Caco-2 (cell line): Measurements from ENCODE around the gene PHTF1. TPM values are rescaled to one million over a fixed set of nuclear protein-coding genes. Genes with fewer than 3 reads are reported as not detected.
"Not testable (repeated sequence)": the region's sequence is repeated elsewhere in the genome, so short reads cannot be mapped to it uniquely, and the experiment has no call there.

Source experiments
- BruUV-seq: library from RNA; stranded (reverse); fragments of 400-500 nt; replicated peaks from 2 replicates; lab custom pipeline; 2021; lab: Mats Ljungman, UMichigan
- CTCF ChIA-PET: fragments of 300-600 bp; sonication (Branson Sonifier 250); formaldehyde crosslinking; loops from one replicate; lab custom pipeline; 2022; ENCODE audit warnings: antibody characterized with exemption; lab: Charles Lee
- POLR2A ChIA-PET: fragments of 300-600 bp; sonication (Branson Sonifier 250); formaldehyde crosslinking; loops from one replicate; lab custom pipeline; 2022; ENCODE audit warnings: antibody characterized with exemption; lab: Charles Lee
- DNase-seq, 2 experiments: peaks; one replicate each; pipeline versions ENCODE4 v3.0.0 to v3.0.0-alpha.2; 2020 to 2022
- H3K27me3 ChIP-seq: replicated peaks from 2 replicates; pipeline ENCODE4 v1.6.0; 2011; ENCODE audit warnings: low read length; ENCODE audit not compliant: control insufficient read depth, insufficient read depth
- H3K36me3 ChIP-seq: 2 replicates; pipeline ENCODE4 v1.5.1; 2011; ENCODE audit warnings: low read length; ENCODE audit not compliant: control insufficient read depth, insufficient read depth
- H3K4me1 ChIP-seq: fragments of 250-450 bp; sonication (Bioruptor Pico); 2 replicates; pipeline ENCODE4 v1.5.1; 2020; ENCODE audit warnings: mild to moderate bottlenecking
- H3K4me3 ChIP-seq: 2 replicates; pipeline ENCODE4 v1.5.1; 2011; ENCODE audit warnings: low read depth, mild to moderate bottlenecking, control low read depth, low read length
- H3K9me3 ChIP-seq: fragments of 250-450 bp; sonication (Bioruptor Pico); 2 replicates; pipeline ENCODE4 v1.5.1; 2020; ENCODE audit warnings: mild to moderate bottlenecking, moderate library complexity
- H3K27ac Mint-ChIP-seq: one replicate; pipeline ENCODE4 v1.8.0; 2022; ENCODE audit warnings: mixed read lengths; ENCODE audit not compliant: unreplicated experiment
- H3K27me3 Mint-ChIP-seq: one replicate; pipeline ENCODE4 v1.8.0; 2022; ENCODE audit warnings: mixed read lengths; ENCODE audit not compliant: insufficient read depth, unreplicated experiment
- H3K36me3 Mint-ChIP-seq: one replicate; pipeline ENCODE4 v1.8.0; 2022; ENCODE audit warnings: mild to moderate bottlenecking, mixed read lengths; ENCODE audit not compliant: insufficient read depth, unreplicated experiment
- H3K4me1 Mint-ChIP-seq: one replicate; pipeline ENCODE4 v1.8.0; 2022; ENCODE audit warnings: low read depth, mixed read lengths; ENCODE audit not compliant: unreplicated experiment
- H3K4me3 Mint-ChIP-seq: one replicate; pipeline ENCODE4 v1.8.0; 2022; ENCODE audit warnings: mild to moderate bottlenecking, moderate library complexity, mixed read lengths; ENCODE audit not compliant: unreplicated experiment
- H3K9me3 Mint-ChIP-seq: one replicate; pipeline ENCODE4 v1.8.0; 2022; ENCODE audit warnings: mixed read lengths; ENCODE audit not compliant: unreplicated experiment
- intact Hi-C: fragments of 100-400 bp; cut with micrococcal nuclease; formaldehyde crosslinking; loops from one replicate; pipeline ENCODE4 v1.10.0; 2022; ENCODE audit not compliant: unreplicated experiment
- total RNA-seq: library from RNA; stranded (reverse); gene quantifications from 2 replicates; pipeline ENCODE4 v1.2.3, GENCODE V29; 2022
- TF ChIP-seq, protein P1 (sequence below), 2 experiments: fragments of 200-600 bp in 1 of 2; IDR thresholded peaks; 1 replicate in 1 of 2; 2 replicates in 1 of 2; pipeline versions ENCODE4 v1.5.1 to v1.8.0; 2011 to 2022; ENCODE audit warnings: antibody characterized with exemption in 1 of 2, control low read depth in 1 of 2, inconsistent platforms in 1 of 2, low read depth in 1 of 2, low read length in 1 of 2, mild to moderate bottlenecking in 1 of 2, moderate library complexity in 1 of 2; ENCODE audit not compliant: insufficient read depth in 1 of 2, severe bottlenecking in 1 of 2, unreplicated experiment in 1 of 2

PHTF1 gene
- total RNA-seq, 1 experiment from 2014 or later: 10.4 TPM

DNA sequence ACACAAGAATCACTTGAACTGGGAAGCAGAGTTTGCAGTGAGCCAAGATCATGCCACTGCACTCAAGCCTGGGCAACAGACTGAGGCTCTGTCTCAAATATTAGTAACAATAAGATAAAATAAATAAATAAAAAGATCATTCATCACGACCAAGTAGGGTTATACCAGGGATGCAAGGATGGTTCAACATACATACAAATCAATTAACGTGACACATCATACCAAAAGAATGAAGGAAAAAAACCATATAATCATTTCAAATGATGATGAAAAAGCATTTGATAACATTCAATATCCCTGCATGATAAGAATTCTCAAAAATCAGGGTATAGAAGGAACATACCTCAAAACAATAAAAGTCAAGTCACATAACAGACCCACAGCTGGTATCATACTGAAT, 38.3 kb downstream of the PHTF1 start:
- TF ChIP-seq, protein P1, sequence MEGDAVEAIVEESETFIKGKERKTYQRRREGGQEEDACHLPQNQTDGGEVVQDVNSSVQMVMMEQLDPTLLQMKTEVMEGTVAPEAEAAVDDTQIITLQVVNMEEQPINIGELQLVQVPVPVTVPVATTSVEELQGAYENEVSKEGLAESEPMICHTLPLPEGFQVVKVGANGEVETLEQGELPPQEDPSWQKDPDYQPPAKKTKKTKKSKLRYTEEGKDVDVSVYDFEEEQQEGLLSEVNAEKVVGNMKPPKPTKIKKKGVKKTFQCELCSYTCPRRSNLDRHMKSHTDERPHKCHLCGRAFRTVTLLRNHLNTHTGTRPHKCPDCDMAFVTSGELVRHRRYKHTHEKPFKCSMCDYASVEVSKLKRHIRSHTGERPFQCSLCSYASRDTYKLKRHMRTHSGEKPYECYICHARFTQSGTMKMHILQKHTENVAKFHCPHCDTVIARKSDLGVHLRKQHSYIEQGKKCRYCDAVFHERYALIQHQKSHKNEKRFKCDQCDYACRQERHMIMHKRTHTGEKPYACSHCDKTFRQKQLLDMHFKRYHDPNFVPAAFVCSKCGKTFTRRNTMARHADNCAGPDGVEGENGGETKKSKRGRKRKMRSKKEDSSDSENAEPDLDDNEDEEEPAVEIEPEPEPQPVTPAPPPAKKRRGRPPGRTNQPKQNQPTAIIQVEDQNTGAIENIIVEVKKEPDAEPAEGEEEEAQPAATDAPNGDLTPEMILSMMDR (IDR thresholded peaks at IDR 0.05; ENCODE audit: insufficient read depth in 1 of 2, low read depth in 1 of 2, low read length in 1 of 2, severe bottlenecking in 1 of 2, unreplicated experiment in 1 of 2): no peak
- H3K27me3 Mint-ChIP-seq: no peaks in the 10 kb centered on the region
- CTCF ChIA-PET: no interaction called here
- Histone ChIP-seq H3K9me3 (no peaks in the 10 kb centered on the region), H3K4me1 (no peaks in the 10 kb centered on the region), H3K36me3 (no peaks in the 10 kb centered on the region; the same call in none of the 2 replicates), H3K4me3 (no peak overlapping the region), H3K27me3 (no peaks in the 10 kb centered on the region)
- intact Hi-C loops: no loop called here
- H3K27ac Mint-ChIP-seq: no peak overlapping the region
- POLR2A ChIA-PET: no interaction called here
- BruUV-seq: no TSS peak
- H3K9me3 Mint-ChIP-seq: peaks cover 21% of the 10 kb centered on the region
- peaks cover 17% of the 10 kb centered on the region for H3K36me3 Mint-ChIP-seq
- H3K4me1 Mint-ChIP-seq: no peaks in the 10 kb centered on the region
- no peak overlapping the region for H3K4me3 Mint-ChIP-seq
- no peak for DNase-seq

GRCh38 chr1:113718621-113719020, 40.7 kb downstream of the PHTF1 start:
- BruUV-seq, H3K4me3 ChIP-seq, H3K27ac Mint-ChIP-seq, H3K4me3 Mint-ChIP-seq, H3K27me3 Mint-ChIP-seq, H3K4me1 Mint-ChIP-seq, H3K36me3 ChIP-seq, POLR2A ChIA-PET, CTCF ChIA-PET, H3K9me3 ChIP-seq, intact Hi-C loops, H3K4me1 ChIP-seq, DNase-seq, H3K27me3 ChIP-seq: not testable (repeated sequence)
- H3K9me3 Mint-ChIP-seq: peaks cover 21% of the 10 kb centered on the region
- H3K36me3 Mint-ChIP-seq: peaks cover 17% of the 10 kb centered on the region

DNA sequence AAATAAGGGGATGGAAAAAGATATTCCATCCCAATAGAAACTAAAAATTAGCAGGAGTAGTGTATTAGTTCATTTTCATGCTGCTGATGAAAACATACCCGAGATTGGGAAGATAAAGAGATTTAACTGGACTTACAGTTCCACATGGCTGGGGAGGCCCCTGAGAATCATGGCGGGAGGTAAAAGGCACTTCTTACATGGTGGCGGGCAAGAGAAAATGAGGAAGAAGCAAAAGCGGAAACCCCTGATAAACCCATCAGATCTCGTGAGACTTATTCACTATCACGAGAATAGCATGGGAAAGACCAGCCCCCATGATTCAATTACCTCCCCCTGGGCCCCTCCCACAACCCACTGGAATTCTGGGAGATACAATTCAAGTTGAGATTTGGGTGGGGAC, 41.8 kb downstream of the PHTF1 start:
- H3K4me1 Mint-ChIP-seq, intact Hi-C loops, CTCF ChIA-PET, H3K9me3 ChIP-seq, H3K27me3 Mint-ChIP-seq, H3K4me1 ChIP-seq, H3K27ac Mint-ChIP-seq, H3K4me3 ChIP-seq, POLR2A ChIA-PET, H3K4me3 Mint-ChIP-seq, BruUV-seq, H3K27me3 ChIP-seq, DNase-seq, H3K36me3 ChIP-seq: not testable (repeated sequence)
- peaks cover 21% of the 10 kb centered on the region for H3K9me3 Mint-ChIP-seq
- H3K36me3 Mint-ChIP-seq: peaks cover 17% of the 10 kb centered on the region

- no peaks in the 10 kb centered on the region for H3K27me3 ChIP-seq
- no peaks in the 10 kb centered on the region; the same call in none of the 2 replicates for H3K36me3 ChIP-seq
- Mint-ChIP-seq H3K4me3 (no peak overlapping the region), H3K36me3 (peaks cover 13% of the 10 kb centered on the region), H3K27me3 (no peaks in the 10 kb centered on the region), H3K27ac (no peak overlapping the region), H3K9me3 (peaks cover 17% of the 10 kb centered on the region), H3K4me1 (no peaks in the 10 kb centered on the region)
- TF ChIP-seq, protein P1 (IDR thresholded peaks at IDR 0.05; ENCODE audit: insufficient read depth in 1 of 2, low read depth in 1 of 2, low read length in 1 of 2, severe bottlenecking in 1 of 2, unreplicated experiment in 1 of 2): no peak
- no TSS peak for BruUV-seq
- no peaks in the 10 kb centered on the region for H3K9me3 ChIP-seq
- H3K4me3 ChIP-seq: no peak overlapping the region
- ChIA-PET POLR2A (no interaction called here), CTCF (interaction anchor here (0.6 kb wide), 1 partner anchor 37 kb away, joined by 4 read pairs; no protein-coding TSS in a partner anchor)
- H3K4me1 ChIP-seq: no peaks in the 10 kb centered on the region
- intact Hi-C loops: no loop called here
- no peak for DNase-seq
Measured at GRCh38 chr1:113714606-113715269, 44.5 kb downstream of the PHTF1 start.
